COLO668 (cell line): Measurements from ENCODE around the gene NDST1.

Experiments
- DNase-seq: peaks from one replicate; lab custom pipeline; 2025; ENCODE audit not compliant: unreplicated experiment; lab: John Stamatoyannopoulos, UW

NDST1 gene

GRCh38 chr5:150561571-150562275 lies 53.8 kb downstream of the NDST1 start:
- no peak for DNase-seq

GRCh38 chr5:150562832-150563231 lies 54.9 kb downstream of the NDST1 start:
- DNase-seq: peak; percentile 8

- DNase-seq: no peak
Observed at GRCh38 chr5:150565868-150566267, 57.9 kb downstream of the NDST1 start.

- no peak for DNase-seq
Observed at GRCh38 chr5:150567031-150567717, 59.2 kb downstream of the NDST1 start.

- no peak for DNase-seq
Observed at GRCh38 chr5:150568663-150569062, 60.7 kb downstream of the NDST1 start.

GRCh38 chr5:150570333-150570732 lies 62.4 kb downstream of the NDST1 start:
- no peak for DNase-seq

GRCh38 chr5:150571836-150572235 lies 63.9 kb downstream of the NDST1 start:
- DNase-seq: no peak

GRCh38 chr5:150573216-150573615 lies 65.3 kb downstream of the NDST1 start:
- no peak for DNase-seq

GRCh38 chr5:150573867-150574817 lies 66.2 kb downstream of the NDST1 start:
- no peak for DNase-seq

- DNase-seq: no peak
Observed at GRCh38 chr5:150574818-150575547, 67.1 kb downstream of the NDST1 start.

- DNase-seq: no peak
Observed at GRCh38 chr5:150575745-150576448, 68.0 kb downstream of the NDST1 start.

GRCh38 chr5:150576449-150576949 lies 68.6 kb downstream of the NDST1 start:
- DNase-seq: no peak

- no peak for DNase-seq
Observed at GRCh38 chr5:150577378-150578139, 69.6 kb downstream of the NDST1 start.

GRCh38 chr5:150578781-150579461 lies 71.0 kb downstream of the NDST1 start:
- no peak for DNase-seq

GRCh38 chr5:150579462-150580400 lies 71.8 kb downstream of the NDST1 start:
- DNase-seq: no peak

- no peak for DNase-seq
Observed at GRCh38 chr5:150580917-150581316, 73.0 kb downstream of the NDST1 start.

- DNase-seq: peak; percentile 43
Observed at GRCh38 chr5:150582241-150583109, 74.5 kb downstream of the NDST1 start.
